ENCODE data around the gene S100A16. TPM values are rescaled to one million over a fixed set of nuclear protein-coding genes. Genes with fewer than 3 reads are reported as not detected.

S100A16 gene
- total and polyA plus RNA-seq, 12 donors = 26.2 to 128 (median 76.2) TPM

DNA sequence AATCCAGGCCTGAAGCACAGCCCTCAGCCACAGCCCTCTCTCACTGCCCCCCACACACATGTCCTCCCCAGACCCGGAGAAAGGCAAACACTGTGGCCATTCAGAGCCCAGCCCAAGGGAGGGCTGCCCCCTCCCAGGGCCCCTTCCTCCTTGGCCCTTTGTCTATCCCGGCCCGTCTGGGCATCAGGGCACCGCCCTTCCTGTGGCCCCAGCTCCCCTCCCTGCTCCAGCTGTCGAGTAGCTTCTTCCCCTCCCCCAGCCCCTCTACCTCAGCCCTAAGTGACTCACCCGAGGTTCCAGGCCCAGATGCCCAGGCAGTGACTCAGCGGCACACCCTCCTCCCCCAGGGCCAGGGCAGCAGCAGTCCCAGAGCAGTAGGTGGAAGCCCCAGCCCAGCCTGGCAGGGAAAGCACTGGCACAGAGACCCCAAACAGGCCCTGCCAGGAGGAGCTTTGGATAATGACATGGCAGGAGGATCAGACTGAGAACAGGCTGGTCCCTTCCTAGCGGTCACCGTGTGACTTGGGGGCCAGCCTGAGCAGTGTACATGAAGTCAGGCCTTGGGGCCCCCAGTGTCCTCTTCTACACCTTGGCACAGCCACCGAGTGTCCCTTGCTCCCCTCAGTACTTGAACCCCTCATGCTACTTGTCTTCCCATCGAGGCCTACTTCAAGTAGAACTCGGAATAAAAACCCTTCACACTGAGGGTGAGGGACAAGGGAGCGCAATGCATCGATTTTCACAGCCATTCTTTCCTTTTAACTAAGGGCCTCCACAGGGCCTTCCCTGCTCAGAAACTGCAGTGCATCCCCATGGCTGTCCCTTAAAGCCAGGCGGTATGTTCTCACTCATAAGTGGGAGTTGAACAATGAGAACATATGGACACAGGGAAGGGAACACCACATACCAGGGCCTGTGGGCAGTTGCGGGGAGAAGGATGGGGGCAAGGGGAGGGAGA, 46.2 kb downstream of the S100A16 start:
- H3K4me1 ChIP-seq (replicated peaks in 1 of 2) = peaks cover 26 to 34% of the 10 kb centered on the region in 2 donors
- H3K9me3 ChIP-seq (replicated peaks in 1 of 3) = no peaks in the 10 kb centered on the region
- H3K36me3 ChIP-seq (replicated peaks in 1 of 2) = no peaks in the 10 kb centered on the region
- H3K27ac ChIP-seq = peak overlapping the region; percentile 23 to 96 (median 90)
- DNase-seq = peak; percentile 96 to 99 (median 99)
- intact Hi-C loops (cut with DNase I) = loop anchor here (2.0 to 5.0 kb wide), 3 partner anchors 34 to 54 kb away; no protein-coding TSS in a partner anchor
- TF ChIP-seq, protein P1, sequence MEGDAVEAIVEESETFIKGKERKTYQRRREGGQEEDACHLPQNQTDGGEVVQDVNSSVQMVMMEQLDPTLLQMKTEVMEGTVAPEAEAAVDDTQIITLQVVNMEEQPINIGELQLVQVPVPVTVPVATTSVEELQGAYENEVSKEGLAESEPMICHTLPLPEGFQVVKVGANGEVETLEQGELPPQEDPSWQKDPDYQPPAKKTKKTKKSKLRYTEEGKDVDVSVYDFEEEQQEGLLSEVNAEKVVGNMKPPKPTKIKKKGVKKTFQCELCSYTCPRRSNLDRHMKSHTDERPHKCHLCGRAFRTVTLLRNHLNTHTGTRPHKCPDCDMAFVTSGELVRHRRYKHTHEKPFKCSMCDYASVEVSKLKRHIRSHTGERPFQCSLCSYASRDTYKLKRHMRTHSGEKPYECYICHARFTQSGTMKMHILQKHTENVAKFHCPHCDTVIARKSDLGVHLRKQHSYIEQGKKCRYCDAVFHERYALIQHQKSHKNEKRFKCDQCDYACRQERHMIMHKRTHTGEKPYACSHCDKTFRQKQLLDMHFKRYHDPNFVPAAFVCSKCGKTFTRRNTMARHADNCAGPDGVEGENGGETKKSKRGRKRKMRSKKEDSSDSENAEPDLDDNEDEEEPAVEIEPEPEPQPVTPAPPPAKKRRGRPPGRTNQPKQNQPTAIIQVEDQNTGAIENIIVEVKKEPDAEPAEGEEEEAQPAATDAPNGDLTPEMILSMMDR (IDR thresholded peaks at IDR 0.05) = no peak
- TF ChIP-seq POLR2A (IDR thresholded peaks at IDR 0.05) = peak; percentile 21 to 83
- no peaks in the 10 kb centered on the region for H3K27me3 ChIP-seq
- whole genome bisulfite sequencing, 4 donors = 35 to 50% (median 42%) methylated on average over 15 to 16 of the region's 16 CpGs
- no peak overlapping the region for H3K4me3 ChIP-seq

GRCh38 chr1:153565529-153566374, 47.2 kb downstream of the S100A16 start, which contains the start of gene S100A2:
TSS of gene S100A2 (minus strand) at chr1:153565844. CDS start at chr1:153563877, 1,967 bp downstream.
- Histone ChIP-seq H3K4me1 (replicated peaks in 1 of 2) (peaks cover 26 to 34% of the 10 kb centered on the region in 2 donors), H3K9me3 (replicated peaks in 1 of 3) (no peaks in the 10 kb centered on the region), H3K27me3 (no peaks in the 10 kb centered on the region), H3K4me3 (no peak within 1 kb of the TSS), H3K27ac (peak within 1 kb of the TSS; percentile 23 to 96 (median 90)), H3K36me3 (replicated peaks in 1 of 2) (no peaks in the 10 kb centered on the region)
- intact Hi-C loops (cut with DNase I) = loop anchor here (2.0 to 5.0 kb wide), 3 partner anchors 33 to 53 kb away; no protein-coding TSS in a partner anchor
- peak; percentile 66 to 84 (median 79) for DNase-seq
- TF ChIP-seq POLR2A (IDR thresholded peaks at IDR 0.05) = peak in 1 of 2 donors; percentile 33
- TF ChIP-seq, protein P1 (IDR thresholded peaks at IDR 0.05) = no peak
- WGBS, 4 donors = 33 to 63% (median 37%) methylated on average over 4 to 8 of the region's 8 CpGs

GRCh38 chr1:153563991-153564390, 48.9 kb downstream of the S100A16 start:
- no peak for TF ChIP-seq POLR2A (IDR thresholded peaks at IDR 0.05)
- TF ChIP-seq, protein P1 (IDR thresholded peaks at IDR 0.05) = no peak
- intact Hi-C loops (cut with DNase I) = no loop called here
- 90 to 93% (median 93%) methylated on average over 5 to 7 of the region's 7 CpGs; no CpG with 5 or more reads in 1 of the 4 donors for WGBS, 4 donors
- peaks cover 26 to 34% of the 10 kb centered on the region in 2 donors for H3K4me1 ChIP-seq (replicated peaks in 1 of 2)
- H3K4me3 ChIP-seq = no peak overlapping the region
- no peaks in the 10 kb centered on the region for H3K36me3 ChIP-seq (replicated peaks in 1 of 2)
- H3K27me3 ChIP-seq = no peaks in the 10 kb centered on the region
- DNase-seq = no peak
- no peak overlapping the region for H3K27ac ChIP-seq
- no peaks in the 10 kb centered on the region for H3K9me3 ChIP-seq (replicated peaks in 1 of 3)
